Gastroesophageal sphincter (tissue), 4 donors: ENCODE data around the gene TP53AIP1. TPM values are rescaled to one million over a fixed set of nuclear protein-coding genes. Genes with fewer than 3 reads are reported as not detected.

ENCODE experiments used
- ATAC-seq: fragments of 150-250 bp; one replicate; pipeline ENCODE4 v1.9.1; 2016; ENCODE audit warnings: mild to moderate bottlenecking, moderate library complexity
- H3K27ac ChIP-seq, 4 donors: fragments of 200-600 bp; sonication (generic) in 3 of 4; 1 replicate in 3 of 4; 2 replicates in 1 of 4; pipeline ENCODE4 v1.5.1; 2016 to 2019
- H3K27me3 ChIP-seq: fragments of 200-600 bp; sonication (generic); one replicate; pipeline ENCODE4 v1.5.1; 2019
- H3K36me3 ChIP-seq, 2 donors: fragments of 200-600 bp; sonication (generic); one replicate each; pipeline ENCODE4 v1.5.1; 2019; ENCODE audit warnings: control low read depth in 1 of 2
- H3K4me1 ChIP-seq, 3 donors: fragments of 200-600 bp; sonication (generic); 1 replicate in 2 of 3; 2 replicates in 1 of 3; pipeline ENCODE4 v1.5.1; 2016 to 2019; ENCODE audit warnings: control low read depth in 2 of 3
- H3K4me3 ChIP-seq, 2 donors: fragments of 200-600 bp; sonication (generic); one replicate each; pipeline ENCODE4 v1.5.1; 2019; ENCODE audit warnings: mild to moderate bottlenecking in 1 of 2, moderate library complexity in 1 of 2
- H3K9me3 ChIP-seq, 3 donors: fragments of 200-600 bp; sonication (generic); one replicate each; pipeline ENCODE4 v1.5.1; 2017 to 2019; ENCODE audit warnings: control low read depth in 2 of 3
- CTCF ChIP-seq, 4 experiments: fragments of 200-600 bp in 2 of 4; fragments of 450-650 bp in 2 of 4; sonication (generic) in 1 of 4; IDR thresholded peaks; one replicate each; pipeline ENCODE4 v1.5.1; 2017 to 2019; ENCODE audit warnings: antibody characterized with exemption in 4 of 4, mild to moderate bottlenecking in 2 of 4, moderate library complexity in 2 of 4
- EP300 ChIP-seq: sonication (generic); formaldehyde crosslinking; IDR thresholded peaks from one replicate; pipeline ENCODE4 v1.6.1; 2017; ENCODE audit warnings: antibody characterized with exemption, mild to moderate bottlenecking
- POLR2A ChIP-seq, 2 donors: fragments of 450-650 bp; IDR thresholded peaks; one replicate each; pipeline ENCODE4 v1.6.1; 2017; ENCODE audit warnings: antibody characterized with exemption in 2 of 2, mild to moderate bottlenecking in 2 of 2, moderate library complexity in 1 of 2
- POLR2AphosphoS5 ChIP-seq: sonication (generic); formaldehyde crosslinking; IDR thresholded peaks from one replicate; pipeline ENCODE4 v1.6.1; 2017; ENCODE audit warnings: antibody characterized with exemption
- WGBS, 2 donors: methylation state at CpG; one replicate each; pipeline ENCODE4 v1.1.5; 2018; ENCODE audit warnings: low coverage in 1 of 2; 5-methylcytosine and 5-hydroxymethylcytosine counted together
- total RNA-seq, 4 donors: library from RNA; depleted of rRNA; stranded (reverse); fragments of >200 nt; gene quantifications; one replicate each; pipeline ENCODE4 v1.1.0, GENCODE V29; 2016

Gene TP53AIP1
- total RNA-seq, 4 donors from 2014 or later, result 0.42 TPM; not detected in 3

DNA sequence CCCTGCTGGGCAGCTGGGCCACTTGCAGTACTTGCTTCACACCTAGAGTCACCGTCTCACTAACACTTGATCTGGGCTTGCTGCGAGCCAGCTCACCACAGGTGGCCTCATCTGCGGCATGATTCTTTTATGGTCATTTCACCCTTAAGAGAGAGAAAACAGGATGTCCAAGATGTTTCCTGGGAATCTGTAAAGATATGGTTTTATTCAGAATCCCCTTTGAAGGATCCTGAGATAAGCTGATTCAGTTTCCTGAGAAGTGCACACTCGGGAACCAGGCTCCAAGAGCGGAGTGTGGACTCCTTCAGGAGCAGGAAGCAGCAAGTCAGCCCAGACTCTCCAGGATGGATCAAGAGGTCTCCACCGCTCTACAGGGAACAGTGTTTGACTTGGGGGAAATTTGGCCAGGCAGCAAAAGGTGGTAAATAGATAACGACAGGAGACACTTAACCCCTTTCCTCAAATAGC lies 21.8 kb upstream of the TP53AIP1 start:
- WGBS, 2 donors, result 83 to 87% methylated on average over 3 of the region's 7 CpGs
- no peak for ATAC-seq
- H3K27me3 ChIP-seq, result no peaks in the 10 kb centered on the region
- no peak overlapping the region for H3K4me3 ChIP-seq
- H3K36me3 ChIP-seq, result peaks cover 0 to 15% of the 10 kb centered on the region in 2 donors
- H3K9me3 ChIP-seq, result no peaks in the 10 kb centered on the region
- no peaks in the 10 kb centered on the region for H3K4me1 ChIP-seq
- TF ChIP-seq POLR2A (IDR thresholded peaks at IDR 0.05), result no peak
- TF ChIP-seq EP300, result no peak
- TF ChIP-seq CTCF (IDR thresholded peaks at IDR 0.05), result no peak
- no peak for TF ChIP-seq POLR2AphosphoS5
- H3K27ac ChIP-seq, result no peak overlapping the region

DNA sequence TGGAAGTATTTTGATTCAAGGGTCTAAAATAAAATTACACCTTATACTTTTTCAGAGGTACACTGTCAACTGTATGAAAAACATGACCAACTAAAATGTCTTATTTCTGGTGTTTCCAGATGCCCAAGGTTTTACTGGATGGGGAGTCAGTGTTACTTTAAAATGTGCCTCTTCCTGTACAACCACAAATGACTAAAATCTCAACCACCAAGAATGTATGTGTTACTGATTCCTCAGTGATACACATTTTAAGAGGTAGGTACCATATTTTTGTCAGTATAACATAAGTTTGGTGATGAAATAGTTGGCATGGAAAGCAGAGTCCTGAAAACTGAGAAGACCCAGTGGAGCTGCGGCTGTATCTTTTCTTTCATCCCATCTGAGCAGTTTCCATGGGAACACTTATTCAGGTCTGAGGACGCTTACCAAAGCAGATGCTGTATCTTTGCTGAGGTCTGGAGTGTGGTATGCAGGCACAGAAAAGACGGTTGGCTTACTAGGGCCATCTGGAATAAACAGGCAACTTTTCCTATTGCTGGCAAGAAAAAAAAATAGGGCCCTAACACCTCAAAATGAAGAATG lies 21.2 kb upstream of the TP53AIP1 start:
- no peaks in the 10 kb centered on the region for H3K27me3 ChIP-seq
- WGBS, 2 donors, result 83 to 84% methylated on average over 3 of the region's 3 CpGs
- no peaks in the 10 kb centered on the region for H3K9me3 ChIP-seq
- no peak for TF ChIP-seq CTCF (IDR thresholded peaks at IDR 0.05)
- no peak for TF ChIP-seq EP300
- TF ChIP-seq POLR2A (IDR thresholded peaks at IDR 0.05), result no peak
- TF ChIP-seq POLR2AphosphoS5, result no peak
- no peaks in the 10 kb centered on the region for H3K4me1 ChIP-seq
- no peak overlapping the region for H3K4me3 ChIP-seq
- no peak for ATAC-seq
- no peak overlapping the region for H3K27ac ChIP-seq
- H3K36me3 ChIP-seq, result peaks cover 0 to 9% of the 10 kb centered on the region in 2 donors

GRCh38 chr11:128962896-128963295 lies 20.2 kb upstream of the TP53AIP1 start:
- H3K4me3 ChIP-seq, result no peak overlapping the region

DNA sequence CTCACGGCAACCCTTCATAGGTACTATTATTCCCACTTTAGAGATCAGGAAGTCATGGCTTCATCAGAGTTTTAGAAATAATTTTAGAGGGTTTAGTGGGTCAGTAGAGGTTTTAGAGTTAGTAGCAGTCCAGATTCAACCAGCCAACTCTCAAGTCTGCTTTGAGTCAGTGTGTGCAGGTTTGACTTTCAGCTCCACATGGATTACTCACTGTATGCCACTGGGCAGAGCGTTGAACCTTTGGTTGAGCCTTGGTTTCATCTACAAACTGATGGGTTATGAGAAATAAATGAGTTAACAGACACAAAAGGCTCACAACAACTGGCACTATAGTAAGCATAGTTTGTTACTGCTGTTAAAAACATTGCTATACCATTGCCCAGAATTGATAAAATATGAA lies 19.0 kb upstream of the TP53AIP1 start:
- no peaks in the 10 kb centered on the region for H3K4me1 ChIP-seq
- 90 to 100% methylated on average over 1 to 2 of the region's 2 CpGs for WGBS, 2 donors
- no peaks in the 10 kb centered on the region for H3K27me3 ChIP-seq
- H3K4me3 ChIP-seq, result no peak overlapping the region
- no peaks in the 10 kb centered on the region for H3K36me3 ChIP-seq
- TF ChIP-seq POLR2AphosphoS5 (no peak), CTCF (IDR thresholded peaks at IDR 0.05) (no peak), EP300 (no peak), POLR2A (IDR thresholded peaks at IDR 0.05) (no peak)
- no peak overlapping the region for H3K27ac ChIP-seq
- no peaks in the 10 kb centered on the region for H3K9me3 ChIP-seq
- ATAC-seq, result no peak

More at GRCh38 chr11:128962896-128963295, 20.2 kb upstream of the TP53AIP1 start:
- 66 to 79% methylated on average over 5 of the region's 5 CpGs for WGBS, 2 donors
- no peak for ATAC-seq
- TF ChIP-seq EP300, result no peak
- TF ChIP-seq POLR2AphosphoS5, result no peak
- TF ChIP-seq POLR2A (IDR thresholded peaks at IDR 0.05), result no peak
- TF ChIP-seq CTCF (IDR thresholded peaks at IDR 0.05), result no peak
- Histone ChIP-seq H3K27ac (no peak overlapping the region), H3K4me1 (no peaks in the 10 kb centered on the region), H3K9me3 (no peaks in the 10 kb centered on the region), H3K27me3 (no peaks in the 10 kb centered on the region), H3K36me3 (no peaks in the 10 kb centered on the region)

DNA sequence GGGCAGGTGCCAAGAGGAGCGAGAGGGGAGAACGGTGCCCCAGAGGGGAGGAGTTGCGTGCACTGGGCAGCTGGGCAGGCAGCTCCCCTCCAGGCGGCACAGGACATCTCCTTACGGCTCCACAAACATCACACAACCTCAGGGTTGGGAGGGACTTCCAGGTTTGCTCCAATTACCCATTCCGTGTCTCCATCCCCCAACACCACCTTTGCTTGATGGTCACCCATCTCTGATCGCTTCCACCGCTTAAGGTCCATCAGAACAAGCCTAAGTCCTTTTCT lies 14.5 kb upstream of the TP53AIP1 start:
- Histone ChIP-seq H3K27ac (no peak overlapping the region), H3K4me3 (no peak overlapping the region), H3K27me3 (peaks cover 10% of the 10 kb centered on the region), H3K9me3 (no peaks in the 10 kb centered on the region), H3K36me3 (no peaks in the 10 kb centered on the region), H3K4me1 (no peaks in the 10 kb centered on the region)
- 75 to 82% methylated on average over 3 to 7 of the region's 8 CpGs for WGBS, 2 donors
- TF ChIP-seq POLR2AphosphoS5 (no peak), EP300 (no peak), CTCF (IDR thresholded peaks at IDR 0.05) (no peak), POLR2A (IDR thresholded peaks at IDR 0.05) (no peak)
- no peak for ATAC-seq
